ENCODE results near the gene ARFGAP3.
A peak's percentile ranks its signal among the peaks of the same experiment; 100 is the strongest.

The ARFGAP3 gene

DNA sequence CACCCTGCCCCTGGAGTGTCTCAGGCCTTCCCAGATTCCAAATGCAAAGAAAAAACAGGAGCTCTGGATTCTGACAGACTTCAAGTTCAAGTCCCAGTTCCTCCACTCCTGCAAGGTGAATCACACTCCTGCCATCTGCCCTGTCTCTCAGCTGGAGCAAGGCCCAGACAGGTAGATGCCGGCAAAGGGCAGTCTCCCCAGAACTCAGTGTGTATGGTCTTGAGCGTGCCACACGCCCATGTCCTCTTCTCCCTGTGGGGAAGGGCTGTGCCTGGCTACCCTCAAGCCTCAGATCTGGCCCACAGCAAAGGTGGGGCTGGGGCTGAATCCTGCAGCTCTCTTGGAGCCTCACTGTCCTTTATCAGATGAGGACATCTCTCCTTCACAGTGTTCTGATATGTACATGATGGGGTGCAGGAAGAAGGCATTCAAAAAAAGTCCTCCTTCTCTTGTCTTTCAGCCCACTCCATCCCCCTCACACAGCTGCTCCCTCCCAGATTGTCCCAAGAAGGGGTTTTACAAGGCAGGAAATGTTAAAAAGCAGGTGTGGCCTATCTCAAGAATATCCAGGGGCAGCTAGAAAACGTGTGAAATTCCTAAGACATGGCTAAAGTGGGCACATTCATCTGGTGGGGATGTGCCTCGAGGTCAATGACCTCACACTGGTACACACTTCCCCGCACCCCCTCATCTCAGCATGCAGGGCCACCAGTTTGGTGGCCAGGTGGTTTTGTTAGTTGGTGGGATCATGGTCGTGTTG lies 27.7 kb upstream of the ARFGAP3 start:
- DNase-seq, result no peak

- DNase-seq, result no peak
These were observed 26.9 kb upstream of the ARFGAP3 start for GRCh38 chr22:42883970-42884369.

DNA sequence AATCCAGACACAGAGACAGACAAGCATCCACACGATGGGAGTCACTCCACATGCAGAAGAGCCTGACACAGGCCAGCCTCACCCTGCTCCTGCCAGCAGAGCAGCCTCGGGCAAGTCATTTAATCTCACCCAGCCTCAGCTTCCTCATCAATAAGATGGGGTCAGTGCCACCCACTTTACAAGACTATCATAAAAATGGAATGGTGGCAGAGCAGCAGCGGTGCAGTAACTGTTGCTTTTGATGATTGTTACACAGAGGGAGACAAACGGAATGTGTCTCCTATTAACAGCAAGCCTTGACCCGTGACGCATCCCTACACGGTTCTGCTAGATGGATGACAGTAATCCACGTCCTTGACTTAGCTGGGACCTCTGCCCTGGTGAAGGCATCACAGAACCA lies 26.0 kb upstream of the ARFGAP3 start:
- no peak for DNase-seq

- no peak for DNase-seq
These were observed 25.0 kb upstream of the ARFGAP3 start for GRCh38 chr22:42881982-42882656.

- DNase-seq, result no peak
These were observed 24.2 kb upstream of the ARFGAP3 start for GRCh38 chr22:42881298-42881697.

DNA sequence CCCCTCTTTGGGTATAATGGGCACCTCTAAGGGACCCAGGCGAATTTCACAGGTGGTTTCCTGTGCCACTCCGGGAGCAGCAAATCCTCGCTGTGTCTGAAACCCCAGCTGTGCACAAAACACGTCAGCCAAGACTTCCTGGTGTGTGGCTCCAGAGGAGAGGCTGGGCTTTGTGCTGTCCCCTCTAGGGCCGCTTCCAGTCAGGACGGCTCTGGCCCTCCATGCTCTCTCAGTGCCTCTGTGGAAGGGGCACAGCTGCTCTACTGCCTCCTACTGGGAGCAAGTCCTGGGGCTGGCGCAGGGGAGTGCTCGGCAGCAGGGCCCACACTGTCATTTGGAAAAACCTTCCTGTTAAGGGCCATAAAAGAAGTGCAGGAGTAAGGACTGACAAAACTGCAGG lies 23.7 kb upstream of the ARFGAP3 start:
- DNase-seq, result no peak

DNA sequence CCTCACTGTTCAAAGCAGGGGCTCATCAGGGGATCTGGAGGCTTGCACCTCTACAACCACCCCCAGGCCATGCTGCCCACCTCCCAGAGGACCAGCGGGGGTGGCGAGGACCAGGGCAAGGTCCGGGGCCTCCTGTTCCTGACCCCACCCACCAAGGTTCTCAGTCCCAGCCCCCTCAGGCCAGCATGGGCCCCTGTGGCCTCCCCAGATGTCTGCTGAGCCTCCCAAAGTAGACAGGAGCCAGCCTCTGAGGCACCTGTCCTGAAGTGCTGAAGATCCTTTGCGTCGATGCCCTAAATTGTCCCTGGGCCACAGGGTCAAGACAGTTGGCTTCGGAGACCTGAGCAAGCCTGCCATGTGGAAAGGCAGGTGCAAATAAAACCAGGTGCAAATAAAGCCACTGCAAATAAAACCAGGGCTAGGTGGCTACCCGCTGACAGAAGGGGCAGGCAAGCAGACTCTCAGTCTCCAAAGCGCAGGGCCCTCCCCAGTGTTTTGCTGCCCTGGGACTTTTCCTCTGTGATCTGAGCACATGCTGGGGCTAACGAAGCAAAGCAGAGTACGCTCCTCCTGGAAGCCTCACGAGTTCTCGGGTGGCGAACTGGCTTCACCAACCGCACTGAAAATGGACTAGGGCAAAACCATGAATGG lies 22.4 kb upstream of the ARFGAP3 start:
- no peak for DNase-seq

DNA sequence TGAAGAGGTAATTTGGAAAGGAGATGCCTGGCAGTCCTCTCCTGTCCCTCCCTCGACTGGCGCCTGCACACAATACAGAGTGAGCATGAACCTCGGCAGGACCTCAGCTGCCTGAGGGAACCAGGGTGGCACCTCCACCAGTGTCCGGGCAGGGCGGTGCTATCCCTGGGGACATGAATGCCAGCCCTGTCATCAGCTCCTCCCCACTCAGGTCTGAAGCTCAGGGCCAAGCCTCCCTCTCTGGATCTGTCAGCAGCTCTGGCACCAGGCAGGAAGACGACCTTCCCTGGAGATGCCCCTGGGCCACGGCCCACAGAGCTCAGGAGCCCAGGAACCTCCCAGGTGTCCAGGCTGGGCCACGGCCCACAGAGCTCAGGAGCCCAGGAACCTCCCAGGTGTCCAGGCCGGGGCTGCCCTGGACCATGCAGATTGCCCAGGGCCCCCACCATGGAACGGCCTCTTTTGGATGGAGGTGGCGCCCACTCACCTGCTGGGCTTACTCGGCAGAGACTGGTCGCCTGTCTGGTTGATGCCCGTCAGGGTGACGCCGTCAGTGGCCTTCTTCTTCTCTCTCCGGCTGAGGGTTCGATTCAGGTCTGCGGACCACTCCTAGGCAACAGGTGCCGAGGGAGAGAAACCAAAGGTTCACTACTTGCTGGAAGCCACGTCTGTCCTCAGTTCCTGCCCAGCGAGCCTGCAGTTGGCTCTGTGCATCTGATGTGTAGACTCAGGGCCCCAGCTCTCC lies 21.7 kb upstream of the ARFGAP3 start:
- DNase-seq, result no peak

- DNase-seq, result no peak
These were observed 20.7 kb upstream of the ARFGAP3 start for GRCh38 chr22:42877597-42878340.

DNA sequence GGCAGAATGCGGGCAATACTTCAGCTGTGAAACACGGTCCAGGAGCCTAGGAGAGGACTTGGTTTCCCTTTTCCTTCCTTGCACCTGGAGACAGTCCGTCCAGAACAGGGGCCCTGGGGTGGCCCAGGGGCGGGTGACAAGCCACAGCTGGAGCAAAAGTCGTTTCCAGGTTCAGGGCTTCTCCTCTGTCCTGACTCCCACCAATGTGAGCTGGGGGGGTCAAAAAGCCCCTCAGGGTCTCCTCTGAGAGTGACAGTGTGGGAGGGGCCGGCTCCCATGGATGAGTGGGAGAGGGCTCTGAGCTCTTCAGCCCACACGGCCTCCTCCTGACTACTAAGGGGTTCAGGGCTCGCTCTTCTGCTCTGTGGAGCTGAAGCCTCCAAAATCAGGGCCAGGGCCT lies 20.1 kb upstream of the ARFGAP3 start:
- DNase-seq, result no peak

DNA sequence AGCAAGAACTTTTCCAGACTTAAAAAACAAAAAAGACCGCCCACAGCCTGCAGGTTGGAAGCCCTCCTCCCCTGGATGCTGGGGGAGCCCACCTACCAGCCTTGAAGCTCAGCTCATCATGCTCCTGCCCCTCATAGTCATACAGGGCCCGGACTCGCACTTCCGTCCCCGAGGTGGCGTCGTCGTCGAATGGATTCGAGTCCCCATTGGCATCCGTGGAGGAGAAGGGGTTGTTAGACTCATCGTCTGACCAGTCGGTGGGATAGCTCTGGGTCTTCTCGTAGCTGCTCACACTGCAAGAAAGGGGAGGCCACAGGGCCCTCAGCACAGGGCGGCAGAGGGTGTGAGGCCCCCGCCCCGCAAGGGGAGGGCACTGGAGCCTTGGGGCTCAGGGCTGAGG lies 19.0 kb upstream of the ARFGAP3 start:
- DNase-seq, result no peak

DNA sequence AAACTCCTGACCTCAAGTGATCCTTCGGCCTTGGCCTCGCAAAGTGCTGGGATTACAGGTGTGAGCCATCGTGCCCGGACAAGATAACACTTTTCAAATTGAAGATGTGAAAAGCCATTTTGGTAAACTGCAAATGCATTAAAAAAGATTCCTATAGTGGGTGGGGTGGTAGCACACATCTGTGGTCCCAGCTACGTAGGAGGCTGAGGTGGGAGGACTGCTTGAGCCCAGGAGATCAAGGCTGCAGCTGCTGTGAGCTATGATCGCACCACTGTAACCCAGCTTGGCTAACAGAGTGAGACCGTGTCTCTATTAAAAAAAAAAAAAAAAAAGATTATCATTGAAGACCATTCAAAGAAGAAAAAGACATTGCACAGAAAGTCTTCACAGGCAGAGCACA lies 16.9 kb upstream of the ARFGAP3 start:
- DNase-seq, result no peak

- DNase-seq, result no peak
These were observed 16.3 kb upstream of the ARFGAP3 start for GRCh38 chr22:42873356-42873755.

GRCh38 chr22:42872821-42873220 lies 15.7 kb upstream of the ARFGAP3 start:
- no peak for DNase-seq

DNA sequence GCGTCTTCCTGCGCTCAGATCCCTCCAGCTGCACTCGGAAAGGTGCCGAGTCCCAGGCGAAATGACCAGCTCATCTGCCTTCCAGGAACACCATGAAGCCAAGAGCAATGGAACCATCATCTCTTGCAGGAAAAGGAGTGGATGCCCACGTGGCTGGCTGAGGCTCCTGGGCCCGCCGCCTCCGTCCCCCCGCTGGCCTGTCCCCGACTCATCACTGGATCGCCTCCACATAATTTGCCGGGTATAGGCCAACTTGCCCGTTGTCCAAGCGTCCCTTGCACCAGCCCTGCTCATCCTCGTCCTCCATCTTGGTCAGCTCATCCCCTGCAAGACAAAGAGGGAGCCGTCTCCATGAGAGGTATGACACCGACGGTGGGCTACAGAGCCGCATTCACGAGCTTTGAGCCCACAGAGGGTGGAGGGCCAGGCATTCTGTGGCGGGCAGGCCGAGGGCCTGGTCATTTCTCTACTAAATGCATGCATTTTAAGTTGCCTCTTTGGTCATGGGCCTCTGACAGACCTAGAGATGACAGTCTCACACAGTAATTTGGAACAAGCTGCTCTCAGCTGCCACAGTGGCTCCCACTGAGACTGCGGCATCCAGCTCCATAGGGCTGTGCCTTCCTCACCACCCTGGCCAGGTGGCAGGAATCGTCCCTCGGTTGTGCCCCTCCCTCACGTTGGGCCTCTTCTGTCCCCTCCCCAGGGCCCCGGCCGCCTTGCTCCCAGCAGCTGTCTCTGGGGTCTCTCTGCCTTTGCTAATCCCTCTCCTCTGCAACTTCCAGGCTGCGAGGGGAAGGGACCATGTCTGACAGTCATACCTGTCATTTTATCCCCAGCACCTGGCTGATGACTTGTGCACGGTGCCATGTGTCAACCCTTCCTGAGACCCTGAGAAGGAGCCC lies 14.3 kb upstream of the ARFGAP3 start:
- no peak for DNase-seq

- DNase-seq, result peak in 5 of 51 donors; percentile 10 to 46 (median 28)
These were observed 12.9 kb upstream of the ARFGAP3 start for GRCh38 chr22:42869888-42870480.

- DNase-seq, result no peak
These were observed 12.4 kb upstream of the ARFGAP3 start for GRCh38 chr22:42869463-42869862.

DNA sequence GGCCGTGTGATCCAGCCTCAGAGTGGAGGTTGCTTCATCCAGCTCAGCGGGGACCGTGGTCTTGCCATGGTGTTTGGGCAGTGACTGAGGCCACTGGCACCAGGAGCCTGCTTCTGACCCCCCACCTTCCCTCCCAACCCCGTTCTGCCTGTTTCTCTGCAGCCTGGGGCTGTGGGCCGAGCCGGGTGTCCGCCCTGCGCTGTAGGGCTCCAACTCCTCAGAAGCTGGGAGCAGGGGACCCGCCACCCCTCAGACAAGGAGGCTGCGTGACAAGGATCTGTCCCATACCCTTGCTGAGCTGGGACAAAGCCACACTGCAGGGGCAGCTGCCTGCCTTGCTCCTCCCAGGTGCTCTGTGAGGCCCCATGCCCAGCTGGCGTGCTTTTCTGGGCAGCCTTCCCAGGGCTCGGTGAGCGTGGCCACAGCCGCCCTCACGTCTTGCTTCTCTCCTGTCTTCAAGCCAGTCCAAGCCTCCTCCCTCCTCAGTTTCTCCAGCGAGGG lies 11.7 kb upstream of the ARFGAP3 start:
- peak in 29 of 51 donors; percentile 7 to 67 (median 41) for DNase-seq

- no peak for DNase-seq
These were observed 9.0 kb upstream of the ARFGAP3 start for GRCh38 chr22:42866100-42866499.

DNA sequence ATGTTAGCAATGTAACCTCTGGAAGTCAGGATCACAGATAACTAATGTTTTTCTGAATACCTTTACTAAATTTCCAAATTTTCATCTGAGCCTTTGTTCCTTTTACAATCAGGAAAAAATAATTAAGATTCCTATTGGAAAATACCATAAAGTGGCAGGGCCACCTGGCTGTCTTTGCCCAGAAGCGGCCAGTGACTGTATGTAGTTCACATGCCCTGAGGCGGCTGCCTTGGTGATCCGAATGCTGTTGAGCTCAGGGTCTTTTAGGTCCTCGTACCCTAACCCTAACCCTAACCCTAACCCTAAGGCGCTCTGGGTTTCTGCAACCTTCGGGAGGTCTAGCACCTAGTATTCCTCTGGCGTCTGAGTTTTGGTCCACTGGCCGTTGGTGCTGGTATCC lies 8.5 kb upstream of the ARFGAP3 start:
- no peak for DNase-seq

Data from hypothalamus (tissue), 51 donors.